HepG2 (cell line): Measurements from ENCODE around the gene MYO7A. TPM values are rescaled to one million over a fixed set of nuclear protein-coding genes. Genes with fewer than 3 reads are reported as not detected.
A peak's percentile ranks its signal among the peaks of the same experiment; 100 is the strongest.

ENCODE experiments used
- BORCS8-MEF2B ChIP-seq: sonication (generic); formaldehyde crosslinking; IDR thresholded peaks from 2 replicates; pipeline ENCODE4 v1.8.0; 2022; ENCODE audit warnings: mild to moderate bottlenecking, missing genetic modification reagents
- GATAD2A ChIP-seq: IDR thresholded peaks from 2 replicates; pipeline ENCODE4 v1.6.1; 2016
- GMEB1 ChIP-seq: sonication (generic); formaldehyde crosslinking; IDR thresholded peaks from 2 replicates; pipeline ENCODE4 v1.5.1; 2020; ENCODE audit warnings: missing genetic modification reagents, mild to moderate bottlenecking, borderline replicate concordance
- GPBP1L1 ChIP-seq: sonication (generic); formaldehyde crosslinking; IDR thresholded peaks from 2 replicates; pipeline ENCODE4 v1.5.0; 2020; ENCODE audit warnings: mild to moderate bottlenecking, missing genetic modification reagents
- HMGXB3 ChIP-seq: sonication (generic); formaldehyde crosslinking; IDR thresholded peaks from 2 replicates; pipeline ENCODE4 v1.4.0; 2020; ENCODE audit warnings: missing genetic modification reagents, borderline replicate concordance
- IKZF4 ChIP-seq: sonication (generic); formaldehyde crosslinking; IDR thresholded peaks from 2 replicates; pipeline ENCODE4 v1.5.1; 2020; ENCODE audit warnings: borderline replicate concordance, mild to moderate bottlenecking, low read depth, missing genetic modification reagents; ENCODE audit errors: not compliant biosample characterization
- JUN ChIP-seq: sonication (generic); formaldehyde crosslinking; IDR thresholded peaks from 2 replicates; pipeline ENCODE4 v1.4.0; 2020; ENCODE audit warnings: mild to moderate bottlenecking, missing genetic modification reagents
- KDM2A ChIP-seq: sonication (generic); formaldehyde crosslinking; IDR thresholded peaks from 2 replicates; pipeline ENCODE4 v1.4.0; 2020; ENCODE audit warnings: low read depth, missing genetic modification reagents, borderline replicate concordance
- MAZ ChIP-seq, 2 experiments: sonication (generic) in 1 of 2; formaldehyde crosslinking in 1 of 2; IDR thresholded peaks; 2 replicates each; pipeline versions ENCODE4 v1.5.0 to v1.6.1; 2012 to 2020; ENCODE audit warnings: low read depth in 2 of 2, mild to moderate bottlenecking in 2 of 2, borderline replicate concordance in 1 of 2, improper control_type of control experiment in 1 of 2, low read length in 1 of 2, missing genetic modification reagents in 1 of 2, moderate library complexity in 1 of 2
- RXRA ChIP-seq: sonication (generic); formaldehyde crosslinking; IDR thresholded peaks from 2 replicates; pipeline ENCODE4 v1.5.1; 2020; ENCODE audit warnings: missing genetic modification reagents
- SPEN ChIP-seq: sonication (generic); formaldehyde crosslinking; IDR thresholded peaks from 2 replicates; pipeline ENCODE4 v1.5.1; 2020; ENCODE audit warnings: low read depth, mild to moderate bottlenecking, missing genetic modification reagents
- TFDP1 ChIP-seq: IDR thresholded peaks from 2 replicates; pipeline ENCODE4 v1.6.1; 2016; ENCODE audit warnings: missing compliant biosample characterization, missing genetic modification reagents, borderline replicate concordance
- ZHX1 ChIP-seq: sonication (generic); formaldehyde crosslinking; IDR thresholded peaks from 2 replicates; pipeline ENCODE4 v1.8.1; 2022; ENCODE audit warnings: low read depth, mild to moderate bottlenecking, missing genetic modification reagents
- ZNF136 ChIP-seq: sonication (generic); formaldehyde crosslinking; IDR thresholded peaks from 2 replicates; pipeline ENCODE4 v1.8.1; 2022; ENCODE audit warnings: low read depth, mild to moderate bottlenecking, moderate library complexity, missing genetic modification reagents
- ZNF232 ChIP-seq: sonication (generic); formaldehyde crosslinking; IDR thresholded peaks from 2 replicates; pipeline ENCODE4 v1.4.0; 2020; ENCODE audit warnings: missing genetic modification reagents, borderline replicate concordance
- polyA plus RNA-seq, 8 experiments: library from polyadenylated mRNA; depleted of rRNA in 3 of 8; stranded (reverse) in 7 of 8; unstranded in 1 of 8; fragments of >200 nt; fragmentation: Illumina TruSeq in 4 of 8; extraction: Trizol in 4 of 8; gene quantifications; 2 replicates each; pipeline versions ENCODE4 v1.2.1 to v1.2.3, GENCODE V29; 2011 to 2016; ENCODE audit warnings: low read depth in 4 of 8, missing spikeins in 1 of 8, mixed read lengths in 1 of 8; ENCODE audit not compliant: insufficient read depth in 1 of 8
- total RNA-seq, 5 experiments: library from RNA; depleted of rRNA; stranded (reverse); fragments of >200 nt; fragmentation: Illumina TruSeq; extraction: Trizol; gene quantifications; 2 replicates each; pipeline ENCODE4 v1.2.3, GENCODE V29; 2016; ENCODE audit warnings: low read depth in 1 of 5

Gene MYO7A
- total and polyA plus RNA-seq, 2 of the 13 experiments (the other 11 are each of a cell fraction or from before 2014, with no cell fraction given), result 7.5 to 10.0 TPM

- TF ChIP-seq HMGXB3, result 0 out of 2 replicates have a peak, but pooled peaks have one; percentile 34
- TF ChIP-seq GMEB1 (CRISPR knock-in tag), result peak; percentile 39; the same call in 1 of the 2 replicates
- TF ChIP-seq RXRA, result peak; percentile 56
- TF ChIP-seq TFDP1 (CRISPR knock-in tag), result peak; percentile 33; the same call in 1 of the 2 replicates
- peak; percentile 72 for TF ChIP-seq GATAD2A (CRISPR knock-in tag)
- TF ChIP-seq ZNF136 (CRISPR knock-in tag), result 0 out of 2 replicates have a peak, but pooled peaks have one; percentile 8
- TF ChIP-seq SPEN (CRISPR knock-in tag), result peak; percentile 60
- TF ChIP-seq MAZ (IDR thresholded peaks at IDR 0.05; ENCODE audit: borderline replicate concordance, low read depth, low read length), result no peak
- peak; percentile 65 for TF ChIP-seq MAZ (CRISPR knock-in tag; IDR thresholded peaks at IDR 0.05; ENCODE audit: low read depth)
- peak; percentile 82 for TF ChIP-seq JUN
- no peak for TF ChIP-seq BORCS8-MEF2B (CRISPR knock-in tag)
- TF ChIP-seq KDM2A (CRISPR knock-in tag), result peak; percentile 76; the same call in 1 of the 2 replicates
- no peak for TF ChIP-seq GPBP1L1
- peak; percentile 72; the same call in 1 of the 2 replicates for TF ChIP-seq ZHX1
- TF ChIP-seq IKZF4 (CRISPR knock-in tag), result peak; percentile 77
- 0 out of 2 replicates have a peak, but pooled peaks have one; percentile 24 for TF ChIP-seq ZNF232 (CRISPR knock-in tag)
Measured at GRCh38 chr11:77127920-77128691, at the start of gene MYO7A (continued).
